Amygdala (tissue), 56 donors: ENCODE data around the gene STAT5A.
"Not testable (repeated sequence)": the region's sequence is repeated elsewhere in the genome, so short reads cannot be mapped to it uniquely, and the experiment has no call there.

Source experiments
- DNase-seq, 56 donors: peaks; one replicate each; lab custom pipeline; 2025; lab: John Stamatoyannopoulos, UW

Gene STAT5A

DNA sequence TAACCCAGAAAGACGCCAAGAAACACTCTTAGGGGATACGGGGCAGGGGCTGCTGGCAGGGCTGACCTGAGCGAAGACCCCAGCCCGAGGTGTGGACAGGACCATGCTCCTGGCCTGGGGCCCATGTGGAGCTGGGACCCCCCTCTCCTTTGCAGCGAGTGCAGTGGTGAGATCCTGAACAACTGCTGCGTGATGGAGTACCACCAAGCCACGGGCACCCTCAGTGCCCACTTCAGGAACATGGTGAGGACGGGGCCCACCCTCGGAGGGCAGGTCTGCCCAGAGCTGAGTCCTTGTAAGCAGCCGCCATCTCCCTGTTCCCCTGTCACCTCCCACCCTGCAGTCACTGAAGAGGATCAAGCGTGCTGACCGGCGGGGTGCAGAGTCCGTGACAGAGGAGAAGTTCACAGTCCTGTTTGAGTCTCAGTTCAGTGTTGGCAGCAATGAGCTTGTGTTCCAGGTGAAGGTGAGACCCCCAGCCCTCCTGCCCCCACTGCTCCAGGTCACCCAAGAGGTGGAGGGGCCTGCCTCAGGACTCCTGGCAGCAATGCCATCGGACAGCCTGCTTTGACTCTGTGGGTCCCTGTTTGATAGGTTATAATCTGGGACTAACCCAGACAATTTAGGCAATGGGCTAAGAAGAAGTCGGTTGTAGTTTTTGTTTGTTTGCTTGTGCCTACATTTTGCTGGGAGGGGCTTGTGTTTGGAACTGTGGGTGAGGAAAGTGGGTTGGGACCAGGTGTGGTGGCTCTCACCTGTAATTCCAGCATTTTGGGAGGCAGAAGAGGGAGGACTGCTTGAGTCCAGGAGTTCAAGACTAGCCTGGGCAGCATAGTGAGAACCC, 16.1 kb downstream of the STAT5A start:
- DNase-seq = no peak

DNA sequence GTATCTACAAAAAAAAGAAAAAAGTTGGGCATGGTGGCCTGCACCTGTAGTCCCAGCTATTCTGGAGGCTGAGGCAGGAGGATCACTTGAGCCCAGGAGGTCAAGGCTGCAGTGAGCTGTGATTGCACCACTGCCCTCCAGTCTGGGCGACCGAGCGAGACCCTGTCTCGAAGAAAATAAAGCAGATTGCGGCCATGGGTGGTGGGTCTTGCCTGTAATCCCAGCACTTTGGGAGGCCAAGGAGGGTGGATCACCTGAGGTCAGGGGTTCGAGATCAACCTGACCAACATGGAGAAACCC, 16.7 kb downstream of the STAT5A start:
- not testable (repeated sequence) for DNase-seq

DNA sequence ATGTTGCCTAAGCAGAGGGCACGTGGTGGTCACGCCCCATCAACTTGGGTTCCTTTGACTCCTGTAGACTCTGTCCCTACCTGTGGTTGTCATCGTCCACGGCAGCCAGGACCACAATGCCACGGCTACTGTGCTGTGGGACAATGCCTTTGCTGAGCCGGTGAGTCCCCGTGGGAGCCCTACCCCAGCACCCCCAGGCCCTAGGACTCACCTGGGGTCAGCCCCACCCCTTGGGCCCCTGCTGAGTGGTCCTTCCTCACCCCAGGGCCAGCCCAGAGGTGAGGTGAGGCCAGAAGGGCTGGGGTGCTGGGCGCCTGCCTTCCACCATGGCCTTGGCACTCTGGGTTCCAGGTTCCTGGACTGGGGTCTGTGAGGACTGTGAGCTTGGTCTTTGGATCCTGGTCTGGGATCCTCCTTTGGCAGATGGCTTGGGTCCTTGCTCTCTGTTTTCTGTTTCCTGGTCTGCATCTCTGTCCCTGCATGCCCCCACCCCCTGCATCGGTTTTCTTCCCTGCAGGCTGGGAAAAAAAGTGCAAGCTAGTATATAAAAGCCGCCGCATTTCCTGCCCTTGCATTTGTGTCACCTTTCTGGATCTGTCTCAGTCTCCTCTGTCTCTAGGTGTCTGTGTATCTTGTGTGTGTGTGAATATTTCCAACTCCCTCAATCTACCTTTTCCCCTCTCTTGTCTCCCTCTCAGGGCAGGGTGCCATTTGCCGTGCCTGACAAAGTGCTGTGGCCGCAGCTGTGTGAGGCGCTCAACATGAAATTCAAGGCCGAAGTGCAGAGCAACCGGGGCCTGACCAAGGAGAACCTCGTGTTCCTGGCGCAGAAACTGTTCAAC, 17.5 kb downstream of the STAT5A start:
- DNase-seq = no peak

DNA sequence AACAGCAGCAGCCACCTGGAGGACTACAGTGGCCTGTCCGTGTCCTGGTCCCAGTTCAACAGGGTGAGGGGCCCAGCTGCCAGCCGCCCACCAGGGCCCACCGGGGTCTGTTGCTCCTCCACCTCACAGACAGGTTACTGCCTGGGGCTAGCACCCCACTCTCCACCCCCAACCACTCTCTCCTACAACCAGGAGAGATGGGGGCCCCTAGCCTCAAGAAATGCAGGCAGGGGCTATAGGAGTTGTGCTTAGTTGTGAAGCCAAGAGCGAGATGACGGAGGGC, 18.0 kb downstream of the STAT5A start:
- DNase-seq = no peak

DNA sequence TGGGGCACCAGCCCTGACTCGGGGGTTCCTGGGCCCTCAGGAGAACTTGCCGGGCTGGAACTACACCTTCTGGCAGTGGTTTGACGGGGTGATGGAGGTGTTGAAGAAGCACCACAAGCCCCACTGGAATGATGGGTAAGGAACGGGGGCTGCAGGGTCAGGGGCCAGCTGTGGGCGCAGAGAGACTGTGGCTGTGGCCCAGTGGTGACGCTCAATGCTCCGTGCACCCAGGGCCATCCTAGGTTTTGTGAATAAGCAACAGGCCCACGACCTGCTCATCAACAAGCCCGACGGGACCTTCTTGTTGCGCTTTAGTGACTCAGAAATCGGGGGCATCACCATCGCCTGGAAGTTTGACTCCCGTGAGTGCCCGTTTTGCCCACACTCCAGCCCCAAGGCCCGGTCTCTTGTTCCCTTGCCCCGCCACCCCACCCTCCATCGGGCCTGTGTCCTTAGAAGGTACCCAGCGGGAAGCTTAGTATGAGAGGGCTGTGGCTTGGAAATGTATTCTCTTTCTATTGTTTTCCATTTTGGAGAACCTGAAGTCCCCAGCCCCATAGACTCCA, 19.1 kb downstream of the STAT5A start:
- DNase-seq = no peak

DNA sequence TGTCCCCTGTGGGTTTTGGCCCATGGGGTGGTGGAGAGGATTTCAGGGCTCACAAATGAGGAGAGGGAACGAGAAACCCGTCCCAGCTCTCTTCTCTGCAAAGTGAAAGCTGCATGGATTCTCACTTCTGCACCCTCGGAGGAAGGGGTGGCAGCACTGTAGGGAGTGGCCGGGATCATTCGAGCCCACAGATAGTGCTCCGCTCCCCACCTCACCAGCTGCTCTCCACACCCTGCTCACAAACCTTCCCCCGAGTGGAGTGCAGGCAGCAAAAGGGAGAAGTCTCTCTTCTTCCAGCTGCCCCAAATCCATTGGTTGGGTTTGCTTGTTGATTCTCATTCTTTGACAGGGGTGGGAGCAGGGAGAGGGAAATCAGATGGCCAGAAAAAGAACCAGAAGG, 20.1 kb downstream of the STAT5A start:
- no peak for DNase-seq

DNA sequence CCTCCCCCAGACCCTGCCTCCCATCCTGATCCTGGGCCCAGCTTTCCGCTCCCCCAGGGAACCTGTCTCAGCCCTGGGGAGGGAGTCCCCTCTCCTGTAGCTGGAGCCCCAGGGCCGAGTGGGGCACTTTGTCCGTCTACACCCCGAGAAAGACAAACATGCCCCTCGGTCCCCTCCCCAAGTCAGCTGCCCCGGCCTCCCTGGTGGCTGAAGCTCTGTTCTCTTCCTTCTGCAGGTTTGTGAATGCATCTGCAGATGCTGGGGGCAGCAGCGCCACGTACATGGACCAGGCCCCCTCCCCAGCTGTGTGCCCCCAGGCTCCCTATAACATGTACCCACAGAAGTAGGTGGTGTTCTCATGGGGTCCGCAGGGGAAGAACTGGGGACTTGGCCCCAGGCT, 20.8 kb downstream of the STAT5A start:
- no peak for DNase-seq

DNA sequence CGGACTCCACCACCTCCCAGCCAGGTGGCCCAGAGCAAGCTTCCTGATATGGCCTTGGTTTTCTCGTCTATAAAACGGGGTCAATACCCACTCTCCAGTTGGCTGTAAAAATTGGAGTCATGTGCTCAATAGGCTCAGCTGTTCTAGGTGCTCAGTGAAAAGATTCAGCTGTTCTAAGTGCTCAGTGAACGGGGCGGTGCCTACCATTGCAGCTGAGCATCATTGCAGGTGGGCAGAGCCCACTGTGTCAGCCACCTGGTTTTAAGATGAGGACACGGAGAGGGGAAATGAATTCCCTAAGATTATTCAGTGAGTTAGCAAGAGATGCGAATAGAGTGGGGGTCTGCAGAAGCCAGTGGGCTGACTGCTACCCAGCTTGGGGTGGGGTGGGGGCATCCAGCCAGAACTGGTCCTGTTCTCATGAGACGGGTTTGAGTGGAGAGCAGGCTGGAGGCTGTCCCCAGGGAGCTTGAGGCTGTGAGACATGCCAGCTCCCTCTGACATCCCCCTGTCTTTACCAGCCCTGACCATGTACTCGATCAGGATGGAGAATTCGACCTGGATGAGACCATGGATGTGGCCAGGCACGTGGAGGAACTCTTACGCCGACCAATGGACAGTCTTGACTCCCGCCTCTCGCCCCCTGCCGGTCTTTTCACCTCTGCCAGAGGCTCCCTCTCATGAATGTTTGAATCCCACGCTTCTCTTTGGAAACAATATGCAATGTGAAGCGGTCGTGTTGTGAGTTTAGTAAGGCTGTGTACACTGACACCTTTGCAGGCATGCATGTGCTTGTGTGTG, 21.9 kb downstream of the STAT5A start:
- no peak for DNase-seq

DNA sequence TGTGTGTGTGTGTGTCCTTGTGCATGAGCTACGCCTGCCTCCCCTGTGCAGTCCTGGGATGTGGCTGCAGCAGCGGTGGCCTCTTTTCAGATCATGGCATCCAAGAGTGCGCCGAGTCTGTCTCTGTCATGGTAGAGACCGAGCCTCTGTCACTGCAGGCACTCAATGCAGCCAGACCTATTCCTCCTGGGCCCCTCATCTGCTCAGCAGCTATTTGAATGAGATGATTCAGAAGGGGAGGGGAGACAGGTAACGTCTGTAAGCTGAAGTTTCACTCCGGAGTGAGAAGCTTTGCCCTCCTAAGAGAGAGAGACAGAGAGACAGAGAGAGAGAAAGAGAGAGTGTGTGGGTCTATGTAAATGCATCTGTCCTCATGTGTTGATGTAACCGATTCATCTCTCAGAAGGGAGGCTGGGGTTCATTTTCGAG, 22.5 kb downstream of the STAT5A start:
- DNase-seq = no peak

DNA sequence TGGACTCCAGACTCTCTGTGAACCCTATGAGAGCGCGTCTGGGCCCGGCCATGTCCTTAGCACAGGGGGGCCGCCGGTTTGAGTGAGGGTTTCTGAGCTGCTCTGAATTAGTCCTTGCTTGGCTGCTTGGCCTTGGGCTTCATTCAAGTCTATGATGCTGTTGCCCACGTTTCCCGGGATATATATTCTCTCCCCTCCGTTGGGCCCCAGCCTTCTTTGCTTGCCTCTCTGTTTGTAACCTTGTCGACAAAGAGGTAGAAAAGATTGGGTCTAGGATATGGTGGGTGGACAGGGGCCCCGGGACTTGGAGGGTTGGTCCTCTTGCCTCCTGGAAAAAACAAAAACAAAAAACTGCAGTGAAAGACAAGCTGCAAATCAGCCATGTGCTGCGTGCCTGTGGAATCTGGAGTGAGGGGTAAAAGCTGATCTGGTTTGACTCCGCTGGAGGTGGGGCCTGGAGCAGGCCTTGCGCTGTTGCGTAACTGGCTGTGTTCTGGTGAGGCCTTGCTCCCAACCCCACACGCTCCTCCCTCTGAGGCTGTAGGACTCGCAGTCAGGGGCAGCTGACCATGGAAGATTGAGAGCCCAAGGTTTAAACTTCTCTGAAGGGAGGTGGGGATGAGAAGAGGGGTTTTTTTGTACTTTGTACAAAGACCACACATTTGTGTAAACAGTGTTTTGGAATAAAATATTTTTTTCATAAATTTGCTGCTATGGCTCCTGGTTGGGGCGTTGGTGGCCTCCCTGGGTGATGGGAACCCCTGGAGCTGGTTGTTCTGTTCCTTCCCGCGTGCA, 23.1 kb downstream of the STAT5A start:
- DNase-seq = peak in 34 of 56 donors; percentile 5 to 54 (median 30)

DNA sequence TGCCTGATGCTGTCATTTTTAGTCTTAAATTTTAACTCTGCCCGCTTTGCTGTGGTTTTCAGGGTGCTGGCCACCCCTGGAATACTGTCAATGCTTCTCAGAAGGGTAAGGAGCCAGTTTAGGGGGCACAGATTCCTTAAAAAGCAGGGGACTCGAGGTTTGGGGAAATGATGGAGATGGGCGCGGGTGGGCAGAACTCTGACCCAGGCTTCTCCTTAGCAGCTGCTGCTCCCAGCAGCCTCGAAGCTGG, 23.7 kb downstream of the STAT5A start:
- no peak for DNase-seq

DNA sequence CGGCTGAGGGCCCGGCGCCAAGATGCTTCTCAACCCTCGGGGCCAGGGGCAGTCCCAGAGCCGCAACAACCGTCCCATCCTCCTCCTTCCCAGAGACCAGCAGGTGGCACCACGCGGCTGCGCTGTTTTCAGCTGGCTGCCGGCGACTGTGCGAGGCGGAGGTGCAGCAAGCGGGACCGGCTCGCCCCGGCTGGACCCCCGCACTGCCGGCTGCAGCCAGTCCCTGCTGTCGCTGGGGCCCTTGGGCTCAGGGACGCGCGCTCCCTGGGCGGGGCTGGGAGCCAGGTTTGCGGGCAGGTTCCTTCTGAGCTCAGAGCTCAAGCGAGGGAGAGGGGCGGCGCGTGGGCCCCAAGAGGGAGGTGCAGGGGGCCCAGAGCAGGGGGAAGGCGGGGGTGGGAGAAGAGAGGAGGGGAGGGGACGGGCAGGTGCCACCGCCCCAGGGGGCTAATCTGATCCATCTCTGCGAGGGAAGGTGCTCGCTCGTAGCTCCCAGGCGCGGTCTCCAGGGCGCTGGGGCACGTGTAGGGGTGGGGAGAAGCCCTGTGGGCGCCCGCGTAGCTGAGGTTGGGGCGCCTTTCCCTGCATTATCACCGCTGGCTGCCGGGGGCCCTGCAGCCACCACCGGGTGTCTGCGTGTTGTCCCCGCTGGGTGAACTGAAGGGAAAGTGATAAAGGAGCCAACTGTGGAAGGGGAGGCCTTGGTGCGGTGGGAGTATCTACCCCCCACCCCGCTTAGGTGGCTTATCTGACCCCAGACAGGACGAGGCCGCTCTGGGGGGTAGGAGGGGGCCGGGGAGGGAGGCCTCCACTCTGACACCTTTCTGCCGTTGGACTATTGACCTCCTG, 24.2 kb downstream of the STAT5A start:
- DNase-seq = peak in 53 of 56 donors; percentile 25 to 85 (median 65)

DNA sequence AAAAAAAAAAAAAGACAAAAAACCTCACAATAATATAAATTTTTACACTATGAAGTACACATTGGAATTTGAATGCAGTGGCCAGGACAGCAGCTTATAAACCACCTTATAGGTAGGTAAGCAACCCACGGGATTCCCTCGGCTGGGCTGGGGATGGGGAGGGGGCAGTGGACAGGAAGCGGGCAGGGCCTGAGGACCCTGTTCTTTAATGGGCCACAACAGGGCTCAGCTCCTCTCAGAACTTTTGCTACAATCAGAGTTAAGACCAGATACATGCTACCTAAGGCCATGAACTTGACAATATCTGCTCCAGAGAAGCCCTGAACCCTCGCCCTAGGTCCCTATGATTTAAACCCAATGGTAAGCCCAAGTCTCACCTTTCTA, 25.1 kb downstream of the STAT5A start:
- no peak for DNase-seq

DNA sequence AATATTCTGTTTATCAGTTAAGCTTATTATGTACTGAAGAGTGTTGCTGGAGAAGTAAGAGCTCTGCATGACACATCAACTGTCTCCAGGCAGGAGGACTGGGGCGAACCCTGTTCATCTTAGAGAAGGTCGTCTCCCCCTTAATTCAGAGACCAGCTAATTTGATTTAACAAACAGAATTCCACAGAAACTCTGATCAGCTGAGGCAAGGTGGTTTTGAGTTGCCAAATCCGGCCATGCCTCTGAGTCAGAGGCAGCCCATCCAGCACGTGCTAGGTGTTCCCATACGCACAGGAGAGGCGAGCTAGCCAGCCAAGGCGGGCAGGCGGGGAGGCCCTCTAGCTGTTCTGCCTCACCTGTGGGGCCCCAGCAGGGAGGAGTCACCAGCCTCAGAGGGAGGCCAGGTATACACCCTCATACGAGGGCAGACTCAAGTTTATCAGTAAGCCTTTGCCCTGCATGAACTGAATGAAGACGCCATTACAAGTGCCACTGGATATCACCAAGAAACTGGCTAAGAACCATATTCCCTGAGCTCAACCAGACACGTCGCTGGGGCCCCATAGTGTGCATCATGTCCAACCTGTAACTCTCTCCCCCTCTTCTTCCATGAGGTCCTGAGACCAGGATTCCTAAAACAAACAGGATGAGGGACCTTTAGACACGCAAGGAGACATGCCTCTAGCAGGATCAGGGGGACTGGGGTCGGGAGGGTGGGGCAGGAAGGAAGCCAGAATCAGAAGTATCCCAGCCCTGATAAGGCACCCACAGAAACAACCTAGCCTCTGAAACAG, 25.7 kb downstream of the STAT5A start:
- no peak for DNase-seq

DNA sequence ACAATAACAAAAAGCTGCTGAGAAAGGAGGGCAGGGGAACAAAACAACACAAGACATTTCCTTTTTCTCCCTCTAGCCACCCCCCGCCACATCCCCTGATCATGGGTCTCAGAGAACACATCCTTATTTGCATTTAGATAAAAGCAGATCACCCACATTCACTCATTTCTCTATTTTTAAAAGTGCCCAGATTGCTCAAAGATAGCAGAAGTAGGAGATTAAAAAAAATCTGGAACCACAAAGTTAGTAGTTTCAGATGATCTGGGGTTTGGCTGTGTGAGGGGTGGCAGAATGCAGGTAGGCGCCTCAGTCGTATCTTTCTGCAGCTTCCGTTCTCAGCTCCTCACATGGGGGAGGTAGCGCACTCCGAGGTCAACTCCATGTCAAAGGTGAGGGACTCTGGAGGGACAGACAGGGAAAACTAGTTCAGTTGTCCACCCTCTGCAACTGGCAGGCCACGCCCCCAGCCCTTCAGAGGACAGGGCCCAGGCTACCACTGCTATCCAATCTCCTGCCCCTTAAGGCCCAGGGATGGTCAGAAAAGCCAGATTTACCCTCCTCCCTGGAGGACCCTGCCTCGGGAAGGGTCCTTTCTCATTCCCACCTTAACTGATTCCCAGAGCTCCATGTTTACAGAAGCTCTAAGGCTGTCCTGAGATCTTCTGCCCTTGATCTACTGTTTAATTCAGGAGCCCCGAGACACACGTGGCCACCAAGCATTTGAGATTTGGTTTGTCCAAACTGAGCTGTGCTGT, 27.3 kb downstream of the STAT5A start:
- peak in 1 of 56 donors; percentile 1 for DNase-seq

DNA sequence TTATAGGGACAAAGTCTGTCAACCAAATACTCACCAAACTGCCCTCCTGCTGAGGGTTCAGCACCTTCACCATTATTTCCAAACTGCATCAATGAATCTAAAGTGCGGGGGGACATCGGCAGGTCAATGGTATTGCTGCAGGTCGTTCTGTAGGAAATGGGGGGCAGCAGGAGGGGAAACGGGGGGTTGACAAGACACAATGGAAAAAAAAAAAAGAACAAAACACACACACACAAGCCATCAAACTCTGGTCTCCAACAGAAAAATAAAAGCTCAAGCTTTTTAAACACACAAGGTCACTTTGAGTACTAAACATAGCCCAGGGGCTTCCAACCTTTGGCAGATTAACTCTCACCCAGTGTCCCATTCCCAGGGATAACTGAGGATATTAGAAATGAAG, 28.5 kb downstream of the STAT5A start:
- no peak for DNase-seq

DNA sequence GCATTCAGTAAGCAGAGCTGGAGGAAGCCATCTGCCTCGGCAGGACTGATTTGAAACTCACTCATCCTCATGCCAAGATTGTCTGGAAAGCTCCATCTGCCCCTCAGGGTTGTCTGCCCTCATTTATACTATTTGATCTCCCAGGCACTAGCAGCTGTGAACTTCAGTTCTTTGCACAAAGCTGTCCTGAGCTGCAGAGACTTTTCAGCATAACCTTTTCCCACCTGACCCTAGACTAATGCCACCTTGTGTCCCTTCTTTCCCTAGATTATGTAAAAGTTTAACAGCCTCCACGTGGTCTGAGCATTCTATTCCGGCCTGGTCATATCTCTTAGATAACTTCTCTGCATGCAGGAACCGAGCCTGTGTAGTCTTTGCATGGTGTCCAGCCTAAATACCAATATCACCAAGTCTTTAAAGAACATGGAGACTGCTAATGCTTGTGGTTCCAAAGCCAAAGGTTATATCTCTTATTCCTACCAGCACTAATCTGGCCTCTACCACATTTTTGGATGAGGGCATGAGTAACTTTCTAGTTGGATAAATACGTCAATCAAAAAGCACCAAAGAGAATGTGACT, 29.1 kb downstream of the STAT5A start:
- DNase-seq = no peak

DNA sequence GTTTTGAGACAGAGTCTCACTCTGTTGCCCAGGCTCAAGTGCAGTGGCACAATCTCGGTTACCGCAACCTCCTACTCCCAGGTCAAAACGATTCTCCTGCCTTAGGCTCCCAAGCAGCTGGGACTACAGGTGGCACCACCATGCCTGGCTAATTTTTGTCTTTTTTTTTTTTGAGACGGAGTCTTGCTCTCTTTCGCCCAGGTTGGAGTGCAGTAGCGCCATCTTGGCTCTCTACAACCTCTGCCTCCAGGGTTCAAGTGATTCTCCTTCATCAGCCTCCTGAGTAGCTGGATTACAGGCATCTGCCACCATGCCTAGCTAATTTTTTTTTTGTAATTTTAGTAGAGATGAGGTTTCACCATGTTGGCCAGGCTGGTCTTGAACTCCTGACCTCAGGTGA, 29.7 kb downstream of the STAT5A start:
- not testable (repeated sequence) for DNase-seq
